ENCODE results near the gene RASGEF1B. TPM values are rescaled to one million over a fixed set of nuclear protein-coding genes. Genes with fewer than 3 reads are reported as not detected.

RASGEF1B gene
- total RNA-seq, 1 experiment from 2014 or later = 8.1 TPM

DNA sequence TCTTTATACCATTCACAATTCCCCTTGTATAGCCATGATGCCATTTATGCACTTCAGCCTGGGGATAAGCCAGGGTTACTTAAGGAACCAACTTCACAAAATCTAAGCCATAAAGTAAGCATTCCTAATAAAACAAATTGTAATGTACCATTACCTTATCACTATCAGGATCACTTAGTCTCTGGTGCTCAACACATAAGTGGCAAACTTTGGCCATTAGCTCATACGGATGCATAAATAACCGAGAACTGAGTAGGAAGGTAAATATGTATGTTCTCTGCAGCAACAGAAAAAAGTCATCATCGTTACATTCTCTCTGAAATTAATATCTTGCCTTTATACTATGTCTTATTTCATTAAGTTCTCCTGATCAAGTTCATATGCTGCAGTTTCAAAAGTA lies 14.4 kb downstream of the RASGEF1B start:
- H3K4me3 ChIP-seq (ENCODE audit: low read depth, low read length, poor library complexity, severe bottlenecking) = no peak overlapping the region
- POLR2A ChIA-PET (ENCODE audit: low non-redundant PET) = no interaction called here
- CTCF ChIA-PET = no interaction called here
- TF ChIP-seq, protein P1, sequence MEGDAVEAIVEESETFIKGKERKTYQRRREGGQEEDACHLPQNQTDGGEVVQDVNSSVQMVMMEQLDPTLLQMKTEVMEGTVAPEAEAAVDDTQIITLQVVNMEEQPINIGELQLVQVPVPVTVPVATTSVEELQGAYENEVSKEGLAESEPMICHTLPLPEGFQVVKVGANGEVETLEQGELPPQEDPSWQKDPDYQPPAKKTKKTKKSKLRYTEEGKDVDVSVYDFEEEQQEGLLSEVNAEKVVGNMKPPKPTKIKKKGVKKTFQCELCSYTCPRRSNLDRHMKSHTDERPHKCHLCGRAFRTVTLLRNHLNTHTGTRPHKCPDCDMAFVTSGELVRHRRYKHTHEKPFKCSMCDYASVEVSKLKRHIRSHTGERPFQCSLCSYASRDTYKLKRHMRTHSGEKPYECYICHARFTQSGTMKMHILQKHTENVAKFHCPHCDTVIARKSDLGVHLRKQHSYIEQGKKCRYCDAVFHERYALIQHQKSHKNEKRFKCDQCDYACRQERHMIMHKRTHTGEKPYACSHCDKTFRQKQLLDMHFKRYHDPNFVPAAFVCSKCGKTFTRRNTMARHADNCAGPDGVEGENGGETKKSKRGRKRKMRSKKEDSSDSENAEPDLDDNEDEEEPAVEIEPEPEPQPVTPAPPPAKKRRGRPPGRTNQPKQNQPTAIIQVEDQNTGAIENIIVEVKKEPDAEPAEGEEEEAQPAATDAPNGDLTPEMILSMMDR (conservative IDR thresholded peaks at IDR 0.05; ENCODE audit: low read depth, low read length) = no peak
- TF ChIP-seq EZH2 (IDR thresholded peaks at IDR 0.05; ENCODE audit: borderline replicate concordance, low read depth, low read length, poor library complexity, severe bottlenecking) = no peak
- H3K36me3 ChIP-seq (ENCODE audit: insufficient read depth, low read length, poor library complexity, severe bottlenecking) = no peaks in the 10 kb centered on the region
- no peak for DNase-seq (ENCODE audit: low spot score)
- no peaks in the 10 kb centered on the region for H3K9me3 ChIP-seq (ENCODE audit: low read depth, low read length, poor library complexity, severe bottlenecking)
- H3K27me3 ChIP-seq (replicated peaks; ENCODE audit: insufficient read depth, low read depth, low read length, poor library complexity) = no peaks in the 10 kb centered on the region
- H3K27ac ChIP-seq (ENCODE audit: low read depth, low read length, poor library complexity, severe bottlenecking) = no peak overlapping the region
- no peaks in the 10 kb centered on the region for H3K4me1 ChIP-seq (ENCODE audit: insufficient read depth, low read length, poor library complexity, severe bottlenecking)
- intact Hi-C loops (cut with micrococcal nuclease; ENCODE audit: unreplicated experiment) = no loop called here
- no TSS peak for BruUV-seq (replicated peaks)

DNA sequence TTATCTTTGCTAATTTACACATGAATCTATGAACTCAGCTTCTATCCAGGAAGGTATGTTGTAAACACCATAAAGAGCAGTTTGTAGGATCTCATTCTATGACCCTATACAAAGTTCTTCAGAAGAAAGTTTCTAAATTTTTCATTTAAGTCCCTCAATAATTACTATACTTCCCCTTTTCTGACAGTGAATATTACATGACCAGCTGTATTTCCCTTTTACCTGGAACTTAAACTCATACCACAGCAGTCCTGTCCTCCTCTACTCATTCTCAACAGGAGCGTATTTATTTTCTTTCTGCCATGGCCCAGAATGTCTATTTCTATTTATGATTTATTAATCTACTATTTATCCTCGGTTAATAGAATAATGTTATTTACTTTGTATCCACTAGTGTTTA lies 15.8 kb downstream of the RASGEF1B start:
- Histone ChIP-seq H3K27me3 (replicated peaks; ENCODE audit: insufficient read depth, low read depth, low read length, poor library complexity) (no peaks in the 10 kb centered on the region), H3K36me3 (ENCODE audit: insufficient read depth, low read length, poor library complexity, severe bottlenecking) (no peaks in the 10 kb centered on the region), H3K9me3 (ENCODE audit: low read depth, low read length, poor library complexity, severe bottlenecking) (no peaks in the 10 kb centered on the region), H3K27ac (ENCODE audit: low read depth, low read length, poor library complexity, severe bottlenecking) (no peak overlapping the region), H3K4me3 (ENCODE audit: low read depth, low read length, poor library complexity, severe bottlenecking) (no peak overlapping the region), H3K4me1 (ENCODE audit: insufficient read depth, low read length, poor library complexity, severe bottlenecking) (no peaks in the 10 kb centered on the region)
- intact Hi-C loops (cut with micrococcal nuclease; ENCODE audit: unreplicated experiment) = no loop called here
- DNase-seq (ENCODE audit: low spot score) = no peak
- TF ChIP-seq, protein P1 (conservative IDR thresholded peaks at IDR 0.05; ENCODE audit: low read depth, low read length) = no peak
- TF ChIP-seq EZH2 (IDR thresholded peaks at IDR 0.05; ENCODE audit: borderline replicate concordance, low read depth, low read length, poor library complexity, severe bottlenecking) = no peak
- POLR2A ChIA-PET (ENCODE audit: low non-redundant PET) = no interaction called here
- CTCF ChIA-PET = no interaction called here
- BruUV-seq (replicated peaks) = no TSS peak

DNA sequence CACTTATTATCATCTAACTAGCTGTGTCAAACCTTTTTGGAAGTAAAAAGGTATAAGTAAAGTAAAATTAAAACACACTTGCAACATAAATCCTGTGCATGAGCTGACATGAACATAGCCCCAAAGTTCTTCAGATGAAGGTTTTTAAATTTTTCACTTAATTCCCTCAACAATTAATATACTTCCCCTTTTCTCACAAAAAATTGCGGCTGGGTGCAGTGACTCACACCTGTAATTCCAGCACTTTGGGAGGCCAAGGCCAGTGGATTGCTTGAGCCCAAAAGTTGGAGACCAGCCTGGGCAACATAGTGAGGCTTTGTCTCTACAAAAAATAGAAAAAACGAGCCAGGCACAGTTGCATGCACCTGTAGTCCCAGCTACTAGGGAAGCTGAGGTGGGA lies 16.8 kb downstream of the RASGEF1B start:
- BruUV-seq (replicated peaks) = no TSS peak
- Histone ChIP-seq H3K36me3 (ENCODE audit: insufficient read depth, low read length, poor library complexity, severe bottlenecking) (no peaks in the 10 kb centered on the region), H3K9me3 (ENCODE audit: low read depth, low read length, poor library complexity, severe bottlenecking) (no peaks in the 10 kb centered on the region), H3K27ac (ENCODE audit: low read depth, low read length, poor library complexity, severe bottlenecking) (no peak overlapping the region), H3K27me3 (replicated peaks; ENCODE audit: insufficient read depth, low read depth, low read length, poor library complexity) (no peaks in the 10 kb centered on the region), H3K4me1 (ENCODE audit: insufficient read depth, low read length, poor library complexity, severe bottlenecking) (no peaks in the 10 kb centered on the region), H3K4me3 (ENCODE audit: low read depth, low read length, poor library complexity, severe bottlenecking) (no peak overlapping the region)
- ChIA-PET CTCF (no interaction called here), POLR2A (ENCODE audit: low non-redundant PET) (no interaction called here)
- no peak for TF ChIP-seq EZH2 (IDR thresholded peaks at IDR 0.05; ENCODE audit: borderline replicate concordance, low read depth, low read length, poor library complexity, severe bottlenecking)
- TF ChIP-seq, protein P1 (conservative IDR thresholded peaks at IDR 0.05; ENCODE audit: low read depth, low read length) = no peak
- intact Hi-C loops (cut with micrococcal nuclease; ENCODE audit: unreplicated experiment) = no loop called here
- DNase-seq (ENCODE audit: low spot score) = no peak
